ENCODE measurements around the gene FXYD1.
A peak's percentile ranks its signal among the peaks of the same experiment; 100 is the strongest.

FXYD1 gene

DNA sequence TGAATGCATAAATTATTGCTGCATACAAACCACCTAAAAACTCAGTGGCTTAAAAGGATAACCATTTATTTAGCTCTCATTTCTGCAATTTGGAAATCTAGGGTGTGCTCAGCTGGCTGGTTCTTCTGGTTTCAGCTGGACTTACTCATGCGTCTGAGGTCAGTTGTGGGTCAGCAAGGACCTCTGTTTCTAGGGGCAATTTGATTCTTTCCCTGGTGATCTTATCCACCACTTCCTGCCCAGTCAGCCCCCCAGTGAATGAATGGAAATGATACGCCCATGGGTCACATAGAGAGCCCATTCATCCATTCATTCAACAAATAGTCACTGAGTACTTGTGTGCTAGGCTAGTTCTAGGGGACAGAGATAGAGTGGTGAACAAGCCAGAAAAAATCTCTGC, 25.8 kb downstream of the FXYD1 start:
- Mint-ChIP-seq H3K27me3 (ENCODE audit: low read depth, poor library complexity) (peaks cover 7% of the 10 kb centered on the region), H3K9me3 (peaks cover 39% of the 10 kb centered on the region), H3K4me1 (no peaks in the 10 kb centered on the region), H3K4me3 (no peak overlapping the region), H3K27ac (no peak overlapping the region), H3K36me3 (ENCODE audit: low read depth) (peaks cover 69% of the 10 kb centered on the region)
- DNase-seq, result no peak
- TF ChIP-seq, protein P1, sequence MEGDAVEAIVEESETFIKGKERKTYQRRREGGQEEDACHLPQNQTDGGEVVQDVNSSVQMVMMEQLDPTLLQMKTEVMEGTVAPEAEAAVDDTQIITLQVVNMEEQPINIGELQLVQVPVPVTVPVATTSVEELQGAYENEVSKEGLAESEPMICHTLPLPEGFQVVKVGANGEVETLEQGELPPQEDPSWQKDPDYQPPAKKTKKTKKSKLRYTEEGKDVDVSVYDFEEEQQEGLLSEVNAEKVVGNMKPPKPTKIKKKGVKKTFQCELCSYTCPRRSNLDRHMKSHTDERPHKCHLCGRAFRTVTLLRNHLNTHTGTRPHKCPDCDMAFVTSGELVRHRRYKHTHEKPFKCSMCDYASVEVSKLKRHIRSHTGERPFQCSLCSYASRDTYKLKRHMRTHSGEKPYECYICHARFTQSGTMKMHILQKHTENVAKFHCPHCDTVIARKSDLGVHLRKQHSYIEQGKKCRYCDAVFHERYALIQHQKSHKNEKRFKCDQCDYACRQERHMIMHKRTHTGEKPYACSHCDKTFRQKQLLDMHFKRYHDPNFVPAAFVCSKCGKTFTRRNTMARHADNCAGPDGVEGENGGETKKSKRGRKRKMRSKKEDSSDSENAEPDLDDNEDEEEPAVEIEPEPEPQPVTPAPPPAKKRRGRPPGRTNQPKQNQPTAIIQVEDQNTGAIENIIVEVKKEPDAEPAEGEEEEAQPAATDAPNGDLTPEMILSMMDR (IDR thresholded peaks at IDR 0.05), result no peak

DNA sequence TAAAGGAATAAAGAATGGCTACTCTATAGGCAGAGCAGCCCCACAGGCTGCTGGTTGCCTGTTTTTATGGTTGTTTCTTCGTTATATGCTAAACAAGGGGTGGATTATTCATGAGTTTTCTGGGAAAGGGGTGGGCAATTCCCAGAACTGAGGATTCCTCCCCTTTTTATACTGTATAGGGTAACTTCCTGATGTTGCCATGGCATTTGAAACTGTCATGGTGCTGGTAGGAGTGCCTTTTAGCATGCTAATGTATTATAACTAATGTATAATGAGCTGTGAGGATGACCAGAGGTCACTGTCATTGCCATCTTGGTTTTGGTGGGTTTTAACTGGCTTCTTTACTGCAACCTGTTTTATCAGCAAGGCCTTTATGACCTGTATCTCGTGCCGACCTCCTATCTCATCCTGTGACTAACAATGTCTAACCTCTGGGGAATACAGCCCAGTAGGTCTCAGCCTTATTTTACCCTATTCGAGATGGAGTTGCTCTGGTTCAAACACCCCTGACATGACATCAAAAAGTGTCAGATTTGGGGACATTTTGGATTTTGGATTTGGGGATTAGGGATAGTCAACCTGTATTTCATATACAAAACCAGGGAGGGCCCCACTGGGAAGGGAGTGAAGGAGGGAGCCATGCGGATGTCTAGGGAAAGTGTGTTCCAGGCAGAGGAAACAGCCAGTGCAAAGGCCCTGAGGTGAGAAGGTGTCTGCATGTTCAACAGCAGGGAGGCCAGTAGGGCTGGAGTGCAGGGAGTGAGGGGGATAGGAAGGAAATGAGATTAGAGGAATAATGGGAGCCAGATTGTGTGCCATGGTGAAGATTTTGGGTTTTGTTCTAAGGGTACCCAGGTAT, 26.8 kb downstream of the FXYD1 start:
- peaks cover 4% of the 10 kb centered on the region for H3K27me3 Mint-ChIP-seq (ENCODE audit: low read depth, poor library complexity)
- no peaks in the 10 kb centered on the region for H3K4me1 Mint-ChIP-seq
- peaks cover 66% of the 10 kb centered on the region for H3K36me3 Mint-ChIP-seq (ENCODE audit: low read depth)
- H3K27ac Mint-ChIP-seq, result no peak overlapping the region
- no peak for DNase-seq
- H3K4me3 Mint-ChIP-seq, result no peak overlapping the region
- peaks cover 39% of the 10 kb centered on the region for H3K9me3 Mint-ChIP-seq
- TF ChIP-seq, protein P1 (IDR thresholded peaks at IDR 0.05), result no peak

DNA sequence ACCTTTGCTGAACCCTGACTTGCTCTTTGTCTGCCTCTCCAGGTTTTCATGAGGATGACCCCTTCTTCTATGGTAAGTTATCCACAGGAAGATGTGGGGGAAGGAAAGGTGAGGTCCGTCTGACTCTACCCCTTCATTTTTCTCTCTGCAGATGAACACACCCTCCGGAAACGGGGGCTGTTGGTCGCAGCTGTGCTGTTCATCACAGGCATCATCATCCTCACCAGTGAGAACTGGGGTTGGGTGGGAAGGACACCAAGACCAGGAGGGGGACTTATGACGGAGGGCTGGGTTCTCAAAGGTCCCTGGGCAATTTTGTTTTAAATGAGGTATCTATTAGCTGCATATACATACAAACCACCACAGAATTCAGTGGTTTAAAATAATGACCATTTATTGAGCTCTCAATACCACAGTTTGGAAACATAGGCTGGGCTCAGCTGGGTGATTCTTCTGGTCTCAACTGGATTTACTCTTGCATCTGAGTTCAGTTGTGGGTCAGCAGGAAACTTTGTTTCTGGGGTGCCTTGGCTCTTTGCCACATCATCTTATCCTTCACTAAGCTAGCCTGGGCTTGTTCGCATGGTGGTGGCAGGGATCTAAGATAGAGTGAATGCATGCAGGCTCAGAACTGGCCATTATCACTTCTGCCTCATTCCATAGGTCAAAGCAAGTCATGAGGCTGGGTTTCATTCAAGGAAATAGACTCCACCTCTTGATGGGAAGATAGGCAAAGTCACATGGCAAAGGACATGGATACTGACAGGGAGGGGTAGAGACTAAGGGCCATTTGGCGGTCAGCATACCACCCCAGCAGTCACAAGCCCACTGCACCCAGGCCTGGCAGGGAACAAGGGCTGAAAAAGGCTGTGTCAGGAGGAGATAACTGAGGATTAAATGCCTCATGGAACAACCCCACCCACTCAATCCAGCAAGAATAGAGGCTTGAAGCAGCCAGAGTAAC, 27.8 kb downstream of the FXYD1 start:
- Mint-ChIP-seq H3K4me3 (no peak overlapping the region), H3K36me3 (ENCODE audit: low read depth) (peaks cover 59% of the 10 kb centered on the region), H3K4me1 (no peaks in the 10 kb centered on the region), H3K27me3 (ENCODE audit: low read depth, poor library complexity) (peaks cover 4% of the 10 kb centered on the region), H3K9me3 (peaks cover 39% of the 10 kb centered on the region), H3K27ac (peak overlapping the region; percentile 48)
- no peak for DNase-seq
- TF ChIP-seq, protein P1 (IDR thresholded peaks at IDR 0.05), result no peak

DNA sequence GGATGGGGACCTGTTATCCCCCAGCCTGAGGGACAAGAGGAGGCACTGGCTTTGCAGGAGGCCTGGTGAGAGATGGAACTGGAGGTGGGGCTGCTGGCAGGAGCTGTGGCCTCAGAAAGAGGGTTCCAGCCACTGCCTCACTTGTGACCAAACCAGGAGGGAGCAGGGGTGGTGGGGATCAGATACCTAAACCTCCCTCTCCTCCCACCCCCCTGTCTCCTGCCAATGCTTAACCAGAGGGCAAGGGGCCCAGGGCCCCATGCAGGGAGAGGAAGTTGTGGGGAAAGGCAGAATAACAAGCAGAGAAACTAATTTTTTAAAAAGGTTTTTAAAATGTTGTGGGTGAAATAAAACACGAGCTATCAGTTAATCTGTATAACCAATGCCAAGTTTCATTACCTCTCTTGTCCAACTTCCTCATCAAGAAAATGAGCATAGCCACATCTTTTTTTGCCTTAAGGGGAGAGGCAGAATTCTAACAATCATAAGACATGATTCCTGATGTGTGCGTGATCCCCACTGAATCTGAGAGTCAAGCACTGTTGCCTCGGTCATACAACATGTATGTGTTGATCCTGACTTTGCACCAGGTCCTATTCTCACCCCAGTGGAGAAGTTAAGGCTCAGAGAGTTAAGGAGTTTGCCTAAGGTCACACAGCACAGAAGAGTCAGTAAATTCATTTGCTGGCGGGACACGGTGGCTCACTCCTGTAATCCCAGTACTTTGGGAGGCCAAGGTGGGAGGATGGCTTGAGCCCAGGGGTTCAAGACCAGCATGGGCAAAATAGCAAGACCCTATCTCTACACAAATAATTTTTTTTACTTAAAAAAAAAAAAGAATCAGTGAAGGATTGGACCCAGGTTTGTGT, 28.9 kb downstream of the FXYD1 start:
- Mint-ChIP-seq H3K9me3 (peaks cover 34% of the 10 kb centered on the region), H3K36me3 (ENCODE audit: low read depth) (peaks cover 54% of the 10 kb centered on the region), H3K4me3 (no peak overlapping the region), H3K27ac (peak overlapping the region; percentile 48), H3K4me1 (no peaks in the 10 kb centered on the region), H3K27me3 (ENCODE audit: low read depth, poor library complexity) (peaks cover 4% of the 10 kb centered on the region)
- TF ChIP-seq, protein P1 (IDR thresholded peaks at IDR 0.05), result no peak
- no peak for DNase-seq

DNA sequence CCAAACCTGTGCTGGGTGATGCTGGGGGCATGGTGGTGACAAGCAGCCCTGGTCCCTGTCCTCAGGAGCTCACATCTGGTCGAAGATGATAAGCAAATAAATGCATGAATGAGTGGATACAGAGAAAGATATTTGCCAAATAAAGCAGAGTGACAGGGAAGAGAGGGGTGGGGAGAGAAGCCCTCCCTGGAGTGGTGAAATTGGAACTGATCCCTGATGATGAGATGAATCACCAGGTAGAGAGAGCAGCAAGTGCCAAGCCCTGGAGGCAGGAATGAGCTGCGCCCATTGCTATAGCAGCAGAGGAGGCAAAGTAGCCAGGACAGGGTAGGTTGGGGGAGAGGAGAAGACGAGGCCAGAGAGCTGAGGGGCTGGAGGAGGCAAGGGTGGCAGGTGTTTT, 29.6 kb downstream of the FXYD1 start:
- Mint-ChIP-seq H3K27ac (peak overlapping the region; percentile 79), H3K4me1 (no peaks in the 10 kb centered on the region), H3K4me3 (no peak overlapping the region), H3K36me3 (ENCODE audit: low read depth) (peaks cover 52% of the 10 kb centered on the region), H3K27me3 (ENCODE audit: low read depth, poor library complexity) (peaks cover 4% of the 10 kb centered on the region), H3K9me3 (peaks cover 35% of the 10 kb centered on the region)
- no peak for DNase-seq
- TF ChIP-seq, protein P1 (IDR thresholded peaks at IDR 0.05), result no peak

All from nephron progenitor cell (in vitro differentiated cells).